ENCODE results near the gene MRTFA. TPM values are rescaled to one million over a fixed set of nuclear protein-coding genes. Genes with fewer than 3 reads are reported as not detected.

Gene MRTFA
- total RNA-seq, 1 donor from 2014 or later: 52.8 TPM

GRCh38 chr22:40597526-40598430, 38.7 kb downstream of the MRTFA start:
- Mint-ChIP-seq H3K4me3 (no peak overlapping the region), H3K36me3 (ENCODE audit: low read depth) (no peaks in the 10 kb centered on the region), H3K27ac (ENCODE audit: unreplicated experiment) (no peak overlapping the region), H3K27me3 (ENCODE audit: low read depth) (no peaks in the 10 kb centered on the region), H3K9me3 (no peaks in the 10 kb centered on the region), H3K4me1 (peaks cover 21% of the 10 kb centered on the region)
- TF ChIP-seq CTCF (conservative IDR thresholded peaks at IDR 0.05): no peak
- no peak for DNase-seq (ENCODE audit: low read depth, low spot score)

- H3K4me3 Mint-ChIP-seq: no peak overlapping the region
- H3K9me3 Mint-ChIP-seq: no peaks in the 10 kb centered on the region
- H3K4me1 Mint-ChIP-seq: peaks cover 21% of the 10 kb centered on the region
- H3K27me3 Mint-ChIP-seq (ENCODE audit: low read depth): no peaks in the 10 kb centered on the region
- H3K36me3 Mint-ChIP-seq (ENCODE audit: low read depth): no peaks in the 10 kb centered on the region
- no peak for DNase-seq (ENCODE audit: low read depth, low spot score)
- H3K27ac Mint-ChIP-seq (ENCODE audit: unreplicated experiment): no peak overlapping the region
- TF ChIP-seq CTCF (conservative IDR thresholded peaks at IDR 0.05): no peak
Measured at GRCh38 chr22:40595497-40596234, 40.9 kb downstream of the MRTFA start.

- H3K4me3 Mint-ChIP-seq: no peak overlapping the region
- no peak for DNase-seq (ENCODE audit: low read depth, low spot score)
- peaks cover 17% of the 10 kb centered on the region for H3K4me1 Mint-ChIP-seq
- no peak for TF ChIP-seq CTCF (conservative IDR thresholded peaks at IDR 0.05)
- no peaks in the 10 kb centered on the region for H3K36me3 Mint-ChIP-seq (ENCODE audit: low read depth)
- no peaks in the 10 kb centered on the region for H3K9me3 Mint-ChIP-seq
- no peak overlapping the region for H3K27ac Mint-ChIP-seq (ENCODE audit: unreplicated experiment)
- no peaks in the 10 kb centered on the region for H3K27me3 Mint-ChIP-seq (ENCODE audit: low read depth)
Measured at GRCh38 chr22:40594924-40595323, 41.6 kb downstream of the MRTFA start.

- Mint-ChIP-seq H3K27ac (ENCODE audit: unreplicated experiment) (no peak overlapping the region), H3K4me1 (peaks cover 17% of the 10 kb centered on the region), H3K9me3 (no peaks in the 10 kb centered on the region)
Measured at GRCh38 chr22:40594346-40594745, 42.2 kb downstream of the MRTFA start.

More at GRCh38 chr22:40594346-40594745, 42.2 kb downstream of the MRTFA start:
- Mint-ChIP-seq H3K27me3 (ENCODE audit: low read depth) (no peaks in the 10 kb centered on the region), H3K36me3 (ENCODE audit: low read depth) (no peaks in the 10 kb centered on the region), H3K4me3 (no peak overlapping the region)
- TF ChIP-seq CTCF (conservative IDR thresholded peaks at IDR 0.05): no peak
- no peak for DNase-seq (ENCODE audit: low read depth, low spot score)

Measured in neural crest cell (in vitro differentiated cells).